Brain pericyte (primary cell): Measurements from ENCODE around the gene GPAT3.
"Not testable (repeated sequence)": the region's sequence is repeated elsewhere in the genome, so short reads cannot be mapped to it uniquely, and the experiment has no call there.

Source experiments
- DNase-seq: peaks from one replicate; pipeline ENCODE4 v3.0.0-alpha.2; 2012; ENCODE audit warnings: low read depth, low spot score

Gene GPAT3

GRCh38 chr4:83535520-83536361 is at the start of gene GPAT3:
Gene GPAT3 (plus strand): TSS chr4:83536108. CDS start chr4:83536623, 515 bp downstream.
- DNase-seq = peak; percentile 61

GRCh38 chr4:83486457-83487129 is 49.3 kb upstream of the GPAT3 start:
- no peak for DNase-seq

GRCh38 chr4:83489711-83490326 is 46.1 kb upstream of the GPAT3 start:
- no peak for DNase-seq

GRCh38 chr4:83490876-83491450 is 44.9 kb upstream of the GPAT3 start:
- no peak for DNase-seq

GRCh38 chr4:83496085-83496917 is 39.6 kb upstream of the GPAT3 start:
- not testable (repeated sequence) for DNase-seq

- no peak for DNase-seq
These were observed 37.7 kb upstream of the GPAT3 start for GRCh38 chr4:83498187-83498586.

- DNase-seq = not testable (repeated sequence)
These were observed 34.2 kb upstream of the GPAT3 start for GRCh38 chr4:83501671-83502070.

- DNase-seq = no peak
These were observed 31.9 kb upstream of the GPAT3 start for GRCh38 chr4:83503974-83504373.

GRCh38 chr4:83504503-83504902 is 31.4 kb upstream of the GPAT3 start:
- no peak for DNase-seq

GRCh38 chr4:83504996-83505395 is 30.9 kb upstream of the GPAT3 start:
- DNase-seq = no peak

- not testable (repeated sequence) for DNase-seq
These were observed 26.7 kb upstream of the GPAT3 start for GRCh38 chr4:83509156-83509585.

GRCh38 chr4:83510442-83510841 is 25.5 kb upstream of the GPAT3 start:
- no peak for DNase-seq

GRCh38 chr4:83516042-83516772 is 19.7 kb upstream of the GPAT3 start:
- DNase-seq = no peak

- no peak for DNase-seq
These were observed 13.7 kb upstream of the GPAT3 start for GRCh38 chr4:83522239-83522638.

- no peak for DNase-seq
These were observed 8.2 kb upstream of the GPAT3 start for GRCh38 chr4:83527671-83528070.

GRCh38 chr4:83536362-83537272 is 709 bp downstream of the GPAT3 start:
- no peak for DNase-seq

GRCh38 chr4:83542225-83542624 is 6.3 kb downstream of the GPAT3 start:
- no peak for DNase-seq

GRCh38 chr4:83546786-83547185 is 10.9 kb downstream of the GPAT3 start:
- no peak for DNase-seq

GRCh38 chr4:83548151-83548905 is 12.4 kb downstream of the GPAT3 start:
- peak; percentile 47 for DNase-seq
